SU-DHL-6 (cell line): ENCODE data around the gene MDM2.

Experiments used
- CTCF ChIP-seq: fragments of 200-600 bp; sonication (generic); IDR thresholded peaks from one replicate; pipeline ENCODE4 v1.5.1; 2017; ENCODE audit warnings: antibody characterized with exemption, mild to moderate bottlenecking, low read length, moderate library complexity; ENCODE audit not compliant: insufficient read depth, poor library complexity, severe bottlenecking
- EZH2phosphoT487 ChIP-seq: fragments of 200-600 bp; sonication (generic), shearing (Covaris generic); conservative IDR thresholded peaks from 2 replicates; pipeline ENCODE4 v1.6.1; 2018; ENCODE audit warnings: mild to moderate bottlenecking, antibody characterized with exemption, low read length, moderate library complexity, mixed read lengths

GRCh38 chr12:68831272-68831671 lies 23.3 kb downstream of the MDM2 start:
- TF ChIP-seq EZH2phosphoT487 (no peak), CTCF (no peak)
